ENCODE results near the gene KRTAP19-2.

The KRTAP19-2 gene

DNA sequence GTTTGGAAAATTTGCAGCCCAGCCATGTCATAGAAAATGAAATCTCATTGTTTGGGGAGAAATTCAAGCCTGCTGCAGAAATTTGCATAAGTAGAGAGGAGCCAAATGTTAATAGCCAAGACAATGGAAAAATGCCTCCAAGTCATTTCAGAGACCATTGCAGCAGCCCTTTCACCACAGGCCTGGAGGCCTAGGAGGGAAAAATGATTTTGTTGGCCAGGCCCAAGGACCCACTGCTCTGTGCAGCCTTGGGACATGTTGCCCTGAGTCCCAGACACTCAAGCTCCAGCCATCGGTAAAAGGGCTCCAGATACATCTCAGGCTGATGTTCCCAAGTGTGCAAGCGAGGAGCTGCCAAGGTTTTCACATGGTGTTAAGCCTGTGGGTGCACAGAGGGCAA, 1.1 kb downstream of the KRTAP19-2 start:
- TF ChIP-seq, protein P1, sequence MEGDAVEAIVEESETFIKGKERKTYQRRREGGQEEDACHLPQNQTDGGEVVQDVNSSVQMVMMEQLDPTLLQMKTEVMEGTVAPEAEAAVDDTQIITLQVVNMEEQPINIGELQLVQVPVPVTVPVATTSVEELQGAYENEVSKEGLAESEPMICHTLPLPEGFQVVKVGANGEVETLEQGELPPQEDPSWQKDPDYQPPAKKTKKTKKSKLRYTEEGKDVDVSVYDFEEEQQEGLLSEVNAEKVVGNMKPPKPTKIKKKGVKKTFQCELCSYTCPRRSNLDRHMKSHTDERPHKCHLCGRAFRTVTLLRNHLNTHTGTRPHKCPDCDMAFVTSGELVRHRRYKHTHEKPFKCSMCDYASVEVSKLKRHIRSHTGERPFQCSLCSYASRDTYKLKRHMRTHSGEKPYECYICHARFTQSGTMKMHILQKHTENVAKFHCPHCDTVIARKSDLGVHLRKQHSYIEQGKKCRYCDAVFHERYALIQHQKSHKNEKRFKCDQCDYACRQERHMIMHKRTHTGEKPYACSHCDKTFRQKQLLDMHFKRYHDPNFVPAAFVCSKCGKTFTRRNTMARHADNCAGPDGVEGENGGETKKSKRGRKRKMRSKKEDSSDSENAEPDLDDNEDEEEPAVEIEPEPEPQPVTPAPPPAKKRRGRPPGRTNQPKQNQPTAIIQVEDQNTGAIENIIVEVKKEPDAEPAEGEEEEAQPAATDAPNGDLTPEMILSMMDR (IDR thresholded peaks at IDR 0.05; ENCODE audit: insufficient read depth, low read length, missing control alignments), result no peak
- H3K4me3 ChIP-seq (ENCODE audit: low read depth, low read length), result no peak overlapping the region
- ChIA-PET POLR2A (no interaction called here), CTCF (no interaction called here)
- DNase-seq (ENCODE audit: low read depth, low spot score), result no peak

DNA sequence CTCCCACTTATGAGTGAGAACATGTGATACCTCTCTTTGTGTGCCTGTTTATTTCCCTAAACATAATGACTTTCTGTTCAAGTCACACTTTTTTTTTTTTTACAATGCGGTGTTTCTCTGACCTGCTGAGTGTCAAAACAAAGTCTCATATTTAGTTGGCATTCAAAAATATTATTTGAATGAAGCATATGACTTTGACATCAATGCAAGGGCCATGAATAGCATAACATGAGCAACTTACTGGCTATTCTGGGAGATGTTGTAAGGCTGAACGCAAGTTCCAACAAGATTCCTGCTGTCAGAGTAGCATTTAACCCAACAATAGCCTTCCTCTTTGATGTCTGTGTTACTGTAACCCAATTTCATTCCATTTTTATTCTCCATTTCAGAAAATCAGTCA, 5.1 kb downstream of the KRTAP19-2 start:
- POLR2A ChIA-PET, result no interaction called here
- CTCF ChIA-PET, result no interaction called here
- TF ChIP-seq, protein P1 (IDR thresholded peaks at IDR 0.05; ENCODE audit: insufficient read depth, low read length, missing control alignments), result no peak
- DNase-seq (ENCODE audit: low read depth, low spot score), result no peak
- no peak overlapping the region for H3K4me3 ChIP-seq (ENCODE audit: low read depth, low read length)

DNA sequence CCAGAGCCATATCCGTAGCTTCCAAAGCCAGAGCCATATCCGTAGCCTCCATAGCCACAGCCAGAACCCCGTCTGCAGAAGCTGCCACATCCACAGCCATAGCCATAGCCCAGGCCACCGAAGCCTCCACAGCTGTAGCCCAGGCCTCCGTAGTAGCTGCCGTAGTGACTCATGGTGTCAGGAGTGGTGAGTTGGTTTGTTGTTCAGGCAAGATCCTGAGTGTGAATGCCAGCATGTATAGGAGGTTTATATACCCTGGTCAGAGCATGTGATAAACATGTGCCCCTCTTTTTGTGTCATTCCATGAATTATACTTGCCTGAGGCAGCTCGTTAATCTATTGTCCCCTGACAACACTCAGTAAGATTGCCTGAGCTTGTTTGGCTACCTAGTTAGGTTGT, 7.1 kb downstream of the KRTAP19-2 start, which contains the start of gene KRTAP19-1:
Gene KRTAP19-1 (minus strand): TSS at position 223 of the 400 bp plus-strand sequence. CDS start 50 bp downstream, at position 173.
- ChIA-PET POLR2A (no interaction called here), CTCF (no interaction called here)
- TF ChIP-seq, protein P1 (IDR thresholded peaks at IDR 0.05; ENCODE audit: insufficient read depth, low read length, missing control alignments), result no peak
- no peak for DNase-seq (ENCODE audit: low read depth, low spot score)
- H3K4me3 ChIP-seq (ENCODE audit: low read depth, low read length), result no peak within 1 kb of the TSS

DNA sequence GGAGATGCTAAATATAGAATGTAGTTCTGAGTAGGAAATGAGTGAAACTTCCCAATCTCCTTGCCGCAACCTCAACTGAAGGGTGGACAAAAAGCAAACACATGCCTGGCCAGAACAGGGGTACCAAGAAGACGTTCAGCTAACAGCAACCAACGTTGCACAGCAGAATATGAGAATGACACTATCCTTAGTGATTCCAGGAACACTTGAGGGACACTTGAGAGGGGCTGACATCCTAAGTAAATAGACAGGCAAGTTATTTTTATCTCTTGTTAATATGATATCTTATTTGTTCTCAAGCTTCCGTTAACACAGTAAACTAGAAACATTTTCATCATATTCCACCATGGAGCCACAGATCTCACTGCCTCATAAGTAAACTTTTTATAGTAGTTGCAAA, 8.0 kb downstream of the KRTAP19-2 start:
- ChIA-PET CTCF (no interaction called here), POLR2A (no interaction called here)
- DNase-seq (ENCODE audit: low read depth, low spot score), result no peak
- TF ChIP-seq, protein P1 (IDR thresholded peaks at IDR 0.05; ENCODE audit: insufficient read depth, low read length, missing control alignments), result no peak
- no peak overlapping the region for H3K4me3 ChIP-seq (ENCODE audit: low read depth, low read length)

DNA sequence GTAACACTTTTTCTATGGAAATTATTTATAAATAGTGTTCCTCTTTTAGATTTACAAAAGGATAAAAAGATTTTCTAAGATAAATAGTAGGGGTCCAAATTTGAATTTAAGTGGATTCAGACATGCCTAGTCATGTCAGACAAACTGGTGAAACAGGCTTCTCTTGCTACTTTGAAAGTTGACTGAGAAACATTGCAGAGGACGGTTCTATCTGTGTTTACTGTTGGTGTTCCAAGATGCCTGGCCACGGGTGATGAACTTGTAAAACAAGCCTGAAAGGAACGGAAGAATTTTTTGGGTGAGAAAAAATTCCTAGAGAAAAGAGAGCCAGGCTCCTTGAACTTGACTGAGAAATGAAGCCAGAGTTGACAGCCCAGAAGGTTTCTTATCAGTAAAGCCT, 9.2 kb downstream of the KRTAP19-2 start:
- H3K4me3 ChIP-seq (ENCODE audit: low read depth, low read length), result no peak overlapping the region
- TF ChIP-seq, protein P1 (IDR thresholded peaks at IDR 0.05; ENCODE audit: insufficient read depth, low read length, missing control alignments), result no peak
- POLR2A ChIA-PET, result no interaction called here
- DNase-seq (ENCODE audit: low read depth, low spot score), result no peak
- CTCF ChIA-PET, result no interaction called here

DNA sequence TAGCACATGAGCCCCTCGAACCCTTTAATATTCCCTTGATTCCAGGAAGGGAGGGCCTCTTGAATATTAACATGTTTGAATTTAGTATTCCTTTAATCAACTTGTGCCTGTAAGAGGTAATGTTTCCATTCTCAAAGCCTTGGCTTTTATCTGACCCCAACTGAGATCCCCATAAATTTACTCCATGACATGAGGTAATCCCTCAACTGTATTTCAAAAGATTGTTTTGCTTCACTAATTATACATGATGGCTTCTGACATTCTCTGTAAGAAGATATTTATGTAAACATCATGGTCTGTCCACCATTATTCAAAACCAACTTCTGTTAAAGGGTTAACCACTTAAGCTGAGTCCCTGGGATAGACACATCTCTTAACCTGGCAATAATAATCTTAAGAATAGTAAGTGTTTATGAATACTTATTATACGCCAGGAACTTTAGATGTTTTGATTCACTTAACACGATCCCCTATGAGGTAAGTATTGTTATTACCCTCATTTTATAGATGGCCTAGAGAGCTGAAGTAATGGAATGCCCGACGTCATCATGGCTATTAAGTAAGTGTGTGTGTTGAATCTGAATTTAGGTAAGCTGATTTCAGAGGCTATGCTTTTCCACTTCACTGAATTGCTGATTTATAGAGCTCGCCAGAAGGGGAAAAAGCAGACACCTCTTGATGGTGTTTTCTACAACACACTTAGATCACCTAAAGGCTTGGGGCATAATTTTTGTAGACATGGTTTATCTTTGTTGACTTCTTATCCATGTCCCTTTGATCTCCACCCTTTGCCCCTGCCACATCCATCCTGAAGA, 18.1 kb downstream of the KRTAP19-2 start:
- TF ChIP-seq, protein P1 (IDR thresholded peaks at IDR 0.05; ENCODE audit: insufficient read depth, low read length, missing control alignments), result no peak
- H3K4me3 ChIP-seq (ENCODE audit: low read depth, low read length), result no peak overlapping the region
- no peak for DNase-seq (ENCODE audit: low read depth, low spot score)
- CTCF ChIA-PET, result no interaction called here
- POLR2A ChIA-PET, result no interaction called here
